Caco-2 (cell line): Measurements from ENCODE around the gene ELMO1. TPM values are rescaled to one million over a fixed set of nuclear protein-coding genes. Genes with fewer than 3 reads are reported as not detected.

Experiments
- BruUV-seq: library from RNA; stranded (reverse); fragments of 400-500 nt; replicated peaks from 2 replicates; lab custom pipeline; 2021; lab: Mats Ljungman, UMichigan
- CTCF ChIA-PET: fragments of 300-600 bp; sonication (Branson Sonifier 250); formaldehyde crosslinking; loops from one replicate; lab custom pipeline; 2022; ENCODE audit warnings: antibody characterized with exemption; lab: Charles Lee
- POLR2A ChIA-PET: fragments of 300-600 bp; sonication (Branson Sonifier 250); formaldehyde crosslinking; loops from one replicate; lab custom pipeline; 2022; ENCODE audit warnings: antibody characterized with exemption; lab: Charles Lee
- DNase-seq, 2 experiments: peaks; one replicate each; pipeline versions ENCODE4 v3.0.0 to v3.0.0-alpha.2; 2020 to 2022
- H3K27me3 ChIP-seq: replicated peaks from 2 replicates; pipeline ENCODE4 v1.6.0; 2011; ENCODE audit warnings: low read length; ENCODE audit not compliant: control insufficient read depth, insufficient read depth
- H3K36me3 ChIP-seq: 2 replicates; pipeline ENCODE4 v1.5.1; 2011; ENCODE audit warnings: low read length; ENCODE audit not compliant: control insufficient read depth, insufficient read depth
- H3K4me1 ChIP-seq: fragments of 250-450 bp; sonication (Bioruptor Pico); 2 replicates; pipeline ENCODE4 v1.5.1; 2020; ENCODE audit warnings: mild to moderate bottlenecking
- H3K4me3 ChIP-seq: 2 replicates; pipeline ENCODE4 v1.5.1; 2011; ENCODE audit warnings: low read depth, mild to moderate bottlenecking, control low read depth, low read length
- H3K9me3 ChIP-seq: fragments of 250-450 bp; sonication (Bioruptor Pico); 2 replicates; pipeline ENCODE4 v1.5.1; 2020; ENCODE audit warnings: mild to moderate bottlenecking, moderate library complexity
- H3K27ac Mint-ChIP-seq: one replicate; pipeline ENCODE4 v1.8.0; 2022; ENCODE audit warnings: mixed read lengths; ENCODE audit not compliant: unreplicated experiment
- H3K27me3 Mint-ChIP-seq: one replicate; pipeline ENCODE4 v1.8.0; 2022; ENCODE audit warnings: mixed read lengths; ENCODE audit not compliant: insufficient read depth, unreplicated experiment
- H3K36me3 Mint-ChIP-seq: one replicate; pipeline ENCODE4 v1.8.0; 2022; ENCODE audit warnings: mild to moderate bottlenecking, mixed read lengths; ENCODE audit not compliant: insufficient read depth, unreplicated experiment
- H3K4me1 Mint-ChIP-seq: one replicate; pipeline ENCODE4 v1.8.0; 2022; ENCODE audit warnings: low read depth, mixed read lengths; ENCODE audit not compliant: unreplicated experiment
- H3K4me3 Mint-ChIP-seq: one replicate; pipeline ENCODE4 v1.8.0; 2022; ENCODE audit warnings: mild to moderate bottlenecking, moderate library complexity, mixed read lengths; ENCODE audit not compliant: unreplicated experiment
- H3K9me3 Mint-ChIP-seq: one replicate; pipeline ENCODE4 v1.8.0; 2022; ENCODE audit warnings: mixed read lengths; ENCODE audit not compliant: unreplicated experiment
- intact Hi-C: fragments of 100-400 bp; cut with micrococcal nuclease; formaldehyde crosslinking; loops from one replicate; pipeline ENCODE4 v1.10.0; 2022; ENCODE audit not compliant: unreplicated experiment
- total RNA-seq: library from RNA; stranded (reverse); gene quantifications from 2 replicates; pipeline ENCODE4 v1.2.3, GENCODE V29; 2022
- TF ChIP-seq, protein P1 (sequence below), 2 experiments: fragments of 200-600 bp in 1 of 2; IDR thresholded peaks; 1 replicate in 1 of 2; 2 replicates in 1 of 2; pipeline versions ENCODE4 v1.5.1 to v1.8.0; 2011 to 2022; ENCODE audit warnings: antibody characterized with exemption in 1 of 2, control low read depth in 1 of 2, inconsistent platforms in 1 of 2, low read depth in 1 of 2, low read length in 1 of 2, mild to moderate bottlenecking in 1 of 2, moderate library complexity in 1 of 2; ENCODE audit not compliant: insufficient read depth in 1 of 2, severe bottlenecking in 1 of 2, unreplicated experiment in 1 of 2

Gene ELMO1
- total RNA-seq, 1 experiment from 2014 or later = 0.14 TPM

DNA sequence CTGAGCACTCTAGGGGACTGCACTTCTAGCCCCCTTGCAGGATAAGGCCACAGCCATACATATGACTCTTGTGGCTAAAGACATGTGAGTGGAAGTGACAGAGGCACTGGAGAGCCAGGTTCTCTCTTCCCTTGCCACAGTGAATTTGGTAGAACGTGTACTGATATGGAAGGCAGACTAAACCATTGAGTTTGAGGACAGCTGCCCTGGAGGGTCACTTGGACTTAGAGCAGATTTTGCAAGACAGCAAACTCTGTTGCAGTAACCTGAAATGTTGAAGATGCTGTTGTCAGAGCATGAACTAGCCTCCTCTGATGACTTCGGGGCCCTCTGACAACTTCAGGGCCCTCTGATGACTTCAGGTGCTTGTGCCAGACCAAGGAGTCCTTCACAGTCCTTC lies 85.9 kb downstream of the ELMO1 start:
- H3K4me1 ChIP-seq = peaks cover under 1% of the 10 kb centered on the region; the same call in 1 of the 2 replicates
- POLR2A ChIA-PET = no interaction called here
- H3K4me3 Mint-ChIP-seq = no peak overlapping the region
- H3K27ac Mint-ChIP-seq = no peak overlapping the region
- no peak overlapping the region for H3K4me3 ChIP-seq
- H3K9me3 ChIP-seq = no peaks in the 10 kb centered on the region
- no peaks in the 10 kb centered on the region for H3K36me3 Mint-ChIP-seq
- TF ChIP-seq, protein P1, sequence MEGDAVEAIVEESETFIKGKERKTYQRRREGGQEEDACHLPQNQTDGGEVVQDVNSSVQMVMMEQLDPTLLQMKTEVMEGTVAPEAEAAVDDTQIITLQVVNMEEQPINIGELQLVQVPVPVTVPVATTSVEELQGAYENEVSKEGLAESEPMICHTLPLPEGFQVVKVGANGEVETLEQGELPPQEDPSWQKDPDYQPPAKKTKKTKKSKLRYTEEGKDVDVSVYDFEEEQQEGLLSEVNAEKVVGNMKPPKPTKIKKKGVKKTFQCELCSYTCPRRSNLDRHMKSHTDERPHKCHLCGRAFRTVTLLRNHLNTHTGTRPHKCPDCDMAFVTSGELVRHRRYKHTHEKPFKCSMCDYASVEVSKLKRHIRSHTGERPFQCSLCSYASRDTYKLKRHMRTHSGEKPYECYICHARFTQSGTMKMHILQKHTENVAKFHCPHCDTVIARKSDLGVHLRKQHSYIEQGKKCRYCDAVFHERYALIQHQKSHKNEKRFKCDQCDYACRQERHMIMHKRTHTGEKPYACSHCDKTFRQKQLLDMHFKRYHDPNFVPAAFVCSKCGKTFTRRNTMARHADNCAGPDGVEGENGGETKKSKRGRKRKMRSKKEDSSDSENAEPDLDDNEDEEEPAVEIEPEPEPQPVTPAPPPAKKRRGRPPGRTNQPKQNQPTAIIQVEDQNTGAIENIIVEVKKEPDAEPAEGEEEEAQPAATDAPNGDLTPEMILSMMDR (IDR thresholded peaks at IDR 0.05; ENCODE audit: insufficient read depth in 1 of 2, low read depth in 1 of 2, low read length in 1 of 2, severe bottlenecking in 1 of 2, unreplicated experiment in 1 of 2) = no peak
- H3K4me1 Mint-ChIP-seq = no peaks in the 10 kb centered on the region
- no peaks in the 10 kb centered on the region for H3K36me3 ChIP-seq
- intact Hi-C loops = no loop called here
- CTCF ChIA-PET = no interaction called here
- H3K9me3 Mint-ChIP-seq = no peaks in the 10 kb centered on the region
- no peaks in the 10 kb centered on the region for H3K27me3 Mint-ChIP-seq
- BruUV-seq = no TSS peak
- H3K27me3 ChIP-seq = no peaks in the 10 kb centered on the region
- no peak for DNase-seq

DNA sequence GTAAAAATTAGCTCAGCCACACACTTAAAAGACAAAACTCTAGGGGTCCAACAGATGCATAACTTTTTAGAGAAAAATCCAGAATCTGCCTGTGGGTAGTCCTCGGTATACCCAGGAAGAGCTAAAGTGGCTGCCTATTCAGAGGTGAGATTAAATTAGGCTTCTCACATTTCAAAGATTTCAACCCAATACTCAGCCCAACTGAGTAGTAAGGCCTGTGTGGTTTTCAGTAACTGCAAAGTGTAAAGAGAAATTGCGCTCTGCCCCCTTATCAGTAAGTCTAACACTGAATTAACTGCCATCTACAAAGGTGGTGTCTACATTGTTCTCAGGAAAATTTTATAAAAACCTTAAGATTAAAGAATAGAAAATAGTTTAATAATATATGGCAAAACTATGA lies 88.2 kb downstream of the ELMO1 start:
- no TSS peak for BruUV-seq
- H3K36me3 Mint-ChIP-seq = no peaks in the 10 kb centered on the region
- no peaks in the 10 kb centered on the region for H3K4me1 Mint-ChIP-seq
- ChIA-PET CTCF (no interaction called here), POLR2A (no interaction called here)
- no peaks in the 10 kb centered on the region for H3K36me3 ChIP-seq
- no peak overlapping the region for H3K27ac Mint-ChIP-seq
- no peaks in the 10 kb centered on the region for H3K4me1 ChIP-seq
- H3K9me3 ChIP-seq = no peaks in the 10 kb centered on the region
- H3K9me3 Mint-ChIP-seq = no peaks in the 10 kb centered on the region
- no peak overlapping the region for H3K4me3 Mint-ChIP-seq
- no peak for DNase-seq
- H3K27me3 Mint-ChIP-seq = no peaks in the 10 kb centered on the region
- TF ChIP-seq, protein P1 (IDR thresholded peaks at IDR 0.05; ENCODE audit: insufficient read depth in 1 of 2, low read depth in 1 of 2, low read length in 1 of 2, severe bottlenecking in 1 of 2, unreplicated experiment in 1 of 2) = no peak
- H3K27me3 ChIP-seq = no peaks in the 10 kb centered on the region
- intact Hi-C loops = no loop called here
- H3K4me3 ChIP-seq = no peak overlapping the region

DNA sequence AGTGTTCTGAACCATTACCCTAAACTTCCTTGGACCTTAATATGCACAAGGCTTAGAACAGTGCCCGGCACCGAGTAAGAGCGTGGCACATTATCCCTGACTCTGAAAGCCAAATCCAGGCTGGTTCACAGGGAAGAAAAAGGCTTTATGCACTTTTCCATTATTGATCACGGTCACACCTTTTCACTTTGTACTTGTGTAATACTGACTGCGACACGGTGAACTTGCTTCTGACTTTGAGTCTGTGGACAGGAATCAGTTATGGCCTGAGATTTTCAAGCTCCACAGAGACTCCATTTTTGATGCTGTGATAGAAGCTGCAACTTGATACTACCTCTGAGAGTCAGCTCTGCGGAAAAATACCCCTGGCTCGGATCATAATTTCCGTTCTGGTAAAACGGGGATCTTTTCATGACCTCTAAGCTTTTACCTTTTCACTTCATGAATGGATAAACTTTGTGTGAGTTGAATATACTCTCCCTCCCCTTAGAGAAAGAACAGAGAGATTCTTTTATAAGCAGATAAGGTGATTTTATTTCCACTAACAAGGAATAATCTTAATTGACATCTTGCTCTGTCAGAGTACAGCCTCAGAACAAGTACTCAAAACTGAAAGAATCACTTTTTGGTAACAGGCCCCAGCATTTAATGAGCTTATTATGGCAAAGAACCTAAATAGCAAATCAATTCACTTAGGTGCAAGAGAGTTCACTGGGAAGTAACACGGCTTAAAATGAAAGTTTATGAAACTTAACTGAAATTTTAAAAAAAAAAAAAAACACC lies 88.8 kb downstream of the ELMO1 start:
- no peaks in the 10 kb centered on the region for H3K36me3 ChIP-seq
- BruUV-seq = no TSS peak
- H3K4me1 ChIP-seq = no peaks in the 10 kb centered on the region
- no peaks in the 10 kb centered on the region for H3K27me3 ChIP-seq
- H3K4me1 Mint-ChIP-seq = no peaks in the 10 kb centered on the region
- no peak overlapping the region for H3K4me3 ChIP-seq
- POLR2A ChIA-PET = no interaction called here
- DNase-seq = no peak
- H3K27ac Mint-ChIP-seq = no peak overlapping the region
- CTCF ChIA-PET = no interaction called here
- no peaks in the 10 kb centered on the region for H3K9me3 ChIP-seq
- no peaks in the 10 kb centered on the region for H3K9me3 Mint-ChIP-seq
- no peaks in the 10 kb centered on the region for H3K27me3 Mint-ChIP-seq
- no peaks in the 10 kb centered on the region for H3K36me3 Mint-ChIP-seq
- H3K4me3 Mint-ChIP-seq = no peak overlapping the region
- intact Hi-C loops = no loop called here
- TF ChIP-seq, protein P1 (IDR thresholded peaks at IDR 0.05; ENCODE audit: insufficient read depth in 1 of 2, low read depth in 1 of 2, low read length in 1 of 2, severe bottlenecking in 1 of 2, unreplicated experiment in 1 of 2) = no peak
